Endothelial cell of umbilical vein (primary cell): ENCODE data around the gene GMCL1. TPM values are rescaled to one million over a fixed set of nuclear protein-coding genes. Genes with fewer than 3 reads are reported as not detected.
A peak's percentile ranks its signal among the peaks of the same experiment; 100 is the strongest.

Source experiments
- BruUV-seq: library from RNA; stranded (reverse); fragments of 400-500 nt; replicated peaks from 2 replicates; lab custom pipeline; 2021; lab: Mats Ljungman, UMichigan
- CTCF ChIA-PET: fragments of 300-600, 350-600 bp; sonication (Branson Sonifier 250); formaldehyde crosslinking; loops from one replicate; lab custom pipeline; 2021; ENCODE audit warnings: antibody characterized with exemption, inconsistent platforms; lab: Charles Lee
- POLR2A ChIA-PET: fragments of 300-600, 350-600 bp; sonication (Branson Sonifier 250); formaldehyde crosslinking; loops from one replicate; lab custom pipeline; 2021; ENCODE audit warnings: antibody characterized with exemption, inconsistent platforms; lab: Charles Lee
- DNase-seq: peaks from one replicate; pipeline ENCODE4 v3.0.0-alpha.2; 2011; ENCODE audit warnings: low read depth, low spot score
- FAIRE-seq: peaks from 2 replicates; lab custom pipeline; 2011; peaks lifted over from hg19 to GRCh38; lab: Jason Lieb, UNC
- H2AFZ ChIP-seq: 2 replicates; pipeline ENCODE4 v1.6.0; 2012; ENCODE audit warnings: low read depth, low read length, control low read depth, inconsistent platforms
- H3K27ac ChIP-seq: 2 replicates; pipeline ENCODE4 v1.5.1; 2011; ENCODE audit warnings: low read depth, mild to moderate bottlenecking, control low read depth, low read length, moderate library complexity; ENCODE audit not compliant: insufficient read depth
- H3K27me3 ChIP-seq, 2 experiments: 2 replicates each; pipeline versions ENCODE4 v1.6.0 to v1.6.1; 2011; ENCODE audit warnings: low read length in 2 of 2, mixed read lengths in 1 of 2; ENCODE audit not compliant: control insufficient read depth in 2 of 2, insufficient read depth in 2 of 2
- H3K36me3 ChIP-seq, 2 experiments: 2 replicates in 1 of 2; 3 replicates in 1 of 2; pipeline ENCODE4 v1.5.1; 2011; ENCODE audit warnings: low read length in 2 of 2, mild to moderate bottlenecking in 1 of 2, moderate library complexity in 1 of 2; ENCODE audit not compliant: control insufficient read depth in 2 of 2, insufficient read depth in 2 of 2; ENCODE audit errors: extremely low read depth in 1 of 2
- H3K4me1 ChIP-seq: 3 replicates; pipeline ENCODE4 v1.5.1; 2011; ENCODE audit warnings: mild to moderate bottlenecking, low read length; ENCODE audit not compliant: control insufficient read depth, insufficient read depth; ENCODE audit errors: extremely low read depth
- H3K4me2 ChIP-seq: 2 replicates; pipeline ENCODE4 v1.6.1; 2011; ENCODE audit warnings: low read length, control low read depth, mixed read lengths; ENCODE audit not compliant: insufficient read depth
- H3K4me3 ChIP-seq, 3 experiments: fragments of 200-600 bp in 1 of 3; sonication (generic), shearing (Covaris generic) in 1 of 3; replicated peaks in 1 of 3; 2 replicates each; pipeline ENCODE4 v1.5.1; 2011 to 2016; ENCODE audit warnings: control low read depth in 3 of 3, low read length in 3 of 3, mild to moderate bottlenecking in 2 of 3, inconsistent platforms in 1 of 3, low read depth in 1 of 3, moderate library complexity in 1 of 3; ENCODE audit not compliant: insufficient read depth in 1 of 3
- H3K79me2 ChIP-seq: 2 replicates; pipeline ENCODE4 v1.6.0; 2012; ENCODE audit warnings: low read length, inconsistent platforms; ENCODE audit not compliant: control insufficient read depth, insufficient read depth
- H3K9ac ChIP-seq: replicated peaks from 2 replicates; pipeline ENCODE3; 2011; ENCODE audit warnings: low read length, control low read depth; ENCODE audit not compliant: insufficient read depth; ENCODE audit errors: extremely low read depth
- H3K9me1 ChIP-seq: replicated peaks from 3 replicates; pipeline ENCODE4 v1.6.0; 2011; ENCODE audit warnings: mild to moderate bottlenecking, low read length; ENCODE audit not compliant: control insufficient read depth, insufficient read depth; ENCODE audit errors: extremely low read depth
- H3K9me3 ChIP-seq: replicated peaks from 2 replicates; pipeline ENCODE4 v1.5.1; 2012; ENCODE audit warnings: low read length, inconsistent platforms; ENCODE audit not compliant: control insufficient read depth, insufficient read depth
- H4K20me1 ChIP-seq: replicated peaks from 2 replicates; pipeline ENCODE3; 2011; ENCODE audit warnings: mild to moderate bottlenecking, low read length; ENCODE audit not compliant: control insufficient read depth, insufficient read depth; ENCODE audit errors: extremely low read depth
- CTCF ChIP-seq, 2 donors: IDR thresholded peaks; 1 replicate in 1 of 2; 2 replicates in 1 of 2; pipeline ENCODE4 v1.5.1; 2011; ENCODE audit warnings: low read length in 2 of 2, mild to moderate bottlenecking in 2 of 2, moderate library complexity in 2 of 2, control low read depth in 1 of 2, inconsistent platforms in 1 of 2, low read depth in 1 of 2; ENCODE audit not compliant: insufficient read depth in 1 of 2; ENCODE audit errors: extremely low read depth in 1 of 2
- EZH2 ChIP-seq: IDR thresholded peaks from 2 replicates; pipeline ENCODE4 v1.6.1; 2012; ENCODE audit warnings: borderline replicate concordance, low read depth, mild to moderate bottlenecking, moderate library complexity, low read length, inconsistent platforms; ENCODE audit not compliant: severe bottlenecking
- FOS ChIP-seq: IDR thresholded peaks from 2 replicates; pipeline ENCODE4 v1.6.1; 2011; ENCODE audit warnings: mild to moderate bottlenecking, low read length, moderate library complexity, borderline replicate concordance; ENCODE audit not compliant: insufficient read depth
- GATA2 ChIP-seq: IDR thresholded peaks from 2 replicates; pipeline ENCODE4 v1.7.0; 2011; ENCODE audit warnings: low read depth, mild to moderate bottlenecking, moderate library complexity, mixed read lengths, low read length; ENCODE audit not compliant: insufficient read length, insufficient read depth
- JUN ChIP-seq: IDR thresholded peaks from 2 replicates; pipeline ENCODE4 v1.6.1; 2011; ENCODE audit warnings: borderline replicate concordance, low read depth; ENCODE audit not compliant: insufficient read length, insufficient read depth
- MAX ChIP-seq: IDR thresholded peaks from 2 replicates; pipeline ENCODE4 v1.6.1; 2011; ENCODE audit not compliant: insufficient read depth, insufficient read length
- MYC ChIP-seq: IDR thresholded peaks from one replicate; pipeline ENCODE4 v1.6.1; 2011; ENCODE audit warnings: mild to moderate bottlenecking, low read depth, low read length
- POLR2A ChIP-seq: IDR thresholded peaks from 2 replicates; pipeline ENCODE4 v1.6.1; 2012; ENCODE audit warnings: low read depth, mild to moderate bottlenecking, control low read depth, low read length
- POLR2AphosphoS5 ChIP-seq: IDR thresholded peaks from 2 replicates; pipeline ENCODE4 v1.6.1; 2012; ENCODE audit warnings: low read depth, mild to moderate bottlenecking, control low read depth, low read length, moderate library complexity; ENCODE audit not compliant: insufficient read depth
- dilution Hi-C: fragments of 300-500 bp; cut with MboI; formaldehyde crosslinking; loops from one replicate; pipeline ENCODE4 v1.15.0; 2019; ENCODE audit warnings: low sequenced_read_pairs; ENCODE audit not compliant: extremely low pct_ligation_motif_present
- intact Hi-C: fragments of 100-400 bp; cut with micrococcal nuclease; formaldehyde crosslinking; loops from one replicate; pipeline ENCODE4 v1.10.0; 2022
- polyA plus RNA-seq, 4 experiments: library from polyadenylated mRNA; depleted of rRNA in 3 of 4; stranded (reverse) in 3 of 4; unstranded in 1 of 4; fragments of >200 nt; gene quantifications; 2 replicates each; pipeline versions ENCODE4 v1.2.1 to v1.2.3, GENCODE V29; 2011 to 2012; ENCODE audit warnings: missing spikeins in 1 of 4
- total RNA-seq: library from RNA; stranded (reverse); gene quantifications from 2 replicates; pipeline ENCODE4 v1.2.3, GENCODE V29; 2021

Gene GMCL1
- total and polyA plus RNA-seq, 2 donors (not counting 3 experiments of a cell fraction or from before 2014, with no cell fraction given) = 4.2 to 14.6 TPM

- H4K20me1 ChIP-seq = no peaks in the 10 kb centered on the region
- H3K9me3 ChIP-seq = no peaks in the 10 kb centered on the region
- peak overlapping the region; percentile 84 for H3K27ac ChIP-seq
- peaks cover 35% of the 10 kb centered on the region for H3K4me1 ChIP-seq
- TSS peak; percentile 78 for BruUV-seq
- peak; percentile 100 for DNase-seq
- peak overlapping the region; percentile 62 to 76 (median 65) for H3K4me3 ChIP-seq
- TF ChIP-seq MAX = peak; percentile 64
- TF ChIP-seq FOS = peak; percentile 37
- TF ChIP-seq POLR2A = peak; percentile 84
- peak; percentile 22 for TF ChIP-seq MYC
- peak in 1 of 2 donors; percentile 25 for TF ChIP-seq CTCF (IDR thresholded peaks at IDR 0.05; ENCODE audit: extremely low read depth in 1 of 2, insufficient read depth in 1 of 2, low read depth in 1 of 2, low read length in 2 of 2)
- peak; percentile 72 for TF ChIP-seq EZH2
- TF ChIP-seq JUN = peak; percentile 85
- TF ChIP-seq POLR2AphosphoS5 = no peak
- TF ChIP-seq GATA2 = no peak
- H3K27me3 ChIP-seq = no peaks in the 10 kb centered on the region
- peak overlapping the region; percentile 95 for H3K9ac ChIP-seq
- peaks cover 13% of the 10 kb centered on the region for H3K79me2 ChIP-seq
- peak overlapping the region; percentile 23 for H2AFZ ChIP-seq
- dilution Hi-C loops (no loop called here), intact Hi-C loops (loop anchor here (1.0 to 10.0 kb wide), 10 partner anchors 20 to 378 kb away; partner anchors contain the start of genes SNRPG and TIA1)
- POLR2A ChIA-PET = interaction anchor here (0.6 to 2.1 kb wide), 21 partner anchors 9 to 712 kb away, joined by 3 to 17 read pairs (median 4); partner anchors contain the start of genes C2orf42, PCBP1, PCYOX1 and SNRPG
- peak overlapping the region; percentile 91 for H3K4me2 ChIP-seq
- peak; percentile 97 for FAIRE-seq
- peaks cover 0 to 5% of the 10 kb centered on the region in 2 experiments for H3K36me3 ChIP-seq
- CTCF ChIA-PET = interaction anchor here (0.6 to 9.2 kb wide), 27 partner anchors 17 to 390 kb away, joined by 3 to 104 read pairs (median 4); partner anchors contain the start of genes ANXA4, C2orf42, FAM136A and PCYOX1
- no peaks in the 10 kb centered on the region for H3K9me1 ChIP-seq
Measured at GRCh38 chr2:69914164-69914949, 84.9 kb downstream of the GMCL1 start.
